LNCaP clone FGC (cell line): ENCODE measurements around the gene FLT4.
"Not testable (repeated sequence)": the region's sequence is repeated elsewhere in the genome, so short reads cannot be mapped to it uniquely, and the experiment has no call there.

Experiments used
- DNase-seq: peaks from one replicate; pipeline ENCODE4 v3.0.0-alpha.2; 2011; ENCODE audit warnings: low read depth
- H3K4me3 ChIP-seq: 2 replicates; pipeline ENCODE4 v1.5.1; 2011; ENCODE audit warnings: mild to moderate bottlenecking, low read depth, low read length, control low read depth
- CTCF ChIP-seq: IDR thresholded peaks from 2 replicates; pipeline ENCODE4 v1.5.1; 2012; ENCODE audit warnings: mild to moderate bottlenecking; ENCODE audit not compliant: control insufficient read depth, insufficient read depth; ENCODE audit errors: extremely low read depth

The FLT4 gene

DNA sequence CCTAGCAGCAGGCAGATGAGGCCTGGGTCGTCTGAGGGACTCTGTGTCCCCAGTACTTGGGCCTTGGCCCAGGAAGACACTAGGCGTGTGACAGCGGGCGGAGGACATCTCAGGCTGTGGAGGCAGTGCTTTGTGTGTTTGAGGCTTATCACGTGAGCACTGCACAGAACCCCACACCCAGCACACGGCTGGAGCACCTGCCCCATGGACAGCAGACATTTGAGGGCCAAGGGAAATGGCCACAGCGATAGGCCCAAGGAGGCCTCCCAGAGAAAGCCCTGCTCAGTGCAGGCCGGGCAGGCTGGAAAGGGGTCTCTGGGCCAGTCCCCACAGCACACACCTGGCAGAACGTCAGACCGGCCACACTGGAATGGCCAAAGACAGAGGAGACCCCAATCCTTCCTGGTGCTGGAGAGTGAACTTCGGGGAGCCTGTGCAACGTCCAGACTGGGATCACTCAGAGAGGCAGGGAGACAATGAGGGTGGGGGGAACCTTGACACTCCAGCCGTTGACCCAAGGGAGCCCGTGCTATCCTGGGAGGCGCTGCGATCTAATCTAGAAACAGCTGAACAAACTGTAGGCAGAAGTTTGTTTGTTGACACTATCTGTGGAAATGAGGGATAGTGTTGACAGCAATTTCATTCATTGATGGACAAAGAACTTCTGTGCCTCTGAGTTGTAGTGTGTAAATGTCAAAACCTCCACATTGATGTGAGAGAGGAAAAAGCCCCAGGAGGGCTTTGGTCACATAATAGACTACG, 19.6 kb upstream of the FLT4 start:
- TF ChIP-seq CTCF = no peak
- no peak overlapping the region for H3K4me3 ChIP-seq
- no peak for DNase-seq

GRCh38 chr5:180666812-180667211, 17.4 kb upstream of the FLT4 start:
- DNase-seq = no peak
- TF ChIP-seq CTCF = no peak
- no peak overlapping the region for H3K4me3 ChIP-seq

DNA sequence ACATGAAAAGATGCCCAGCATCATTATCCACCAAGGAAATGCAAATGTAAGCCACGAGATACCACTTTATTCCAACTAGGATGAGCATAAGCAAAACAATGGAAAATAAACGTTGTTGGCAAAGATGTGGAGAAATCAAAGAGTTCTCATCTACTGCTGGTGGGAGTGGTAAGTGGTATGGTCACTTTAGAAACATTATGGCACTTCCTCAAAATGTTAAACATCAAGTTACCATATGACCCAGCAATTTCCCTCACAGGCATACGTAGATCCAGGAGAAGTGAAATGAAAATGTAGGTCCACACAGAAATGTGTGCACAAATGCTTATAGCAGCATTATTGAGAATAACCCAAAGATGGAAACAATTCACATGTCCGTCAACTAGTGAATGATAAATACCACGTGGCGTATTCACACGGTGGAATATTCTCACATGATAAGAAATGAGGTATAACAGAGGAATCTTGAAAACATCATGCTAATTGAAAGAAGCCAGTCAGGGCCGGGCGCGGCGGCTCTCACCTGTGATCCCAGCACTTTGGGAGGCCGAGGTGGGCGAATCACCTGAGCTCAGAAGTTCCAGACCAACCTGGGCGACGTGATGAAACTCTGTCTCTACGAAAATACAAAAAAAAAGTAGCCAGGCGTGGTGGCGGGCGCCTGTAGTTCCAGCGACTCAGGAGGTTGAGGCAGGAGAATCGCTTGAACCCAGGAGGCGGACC, 16.4 kb upstream of the FLT4 start:
- DNase-seq = no peak
- no peak overlapping the region for H3K4me3 ChIP-seq
- no peak for TF ChIP-seq CTCF

GRCh38 chr5:180658774-180659564, 9.6 kb upstream of the FLT4 start:
- TF ChIP-seq CTCF = no peak
- no peak overlapping the region for H3K4me3 ChIP-seq
- no peak for DNase-seq

DNA sequence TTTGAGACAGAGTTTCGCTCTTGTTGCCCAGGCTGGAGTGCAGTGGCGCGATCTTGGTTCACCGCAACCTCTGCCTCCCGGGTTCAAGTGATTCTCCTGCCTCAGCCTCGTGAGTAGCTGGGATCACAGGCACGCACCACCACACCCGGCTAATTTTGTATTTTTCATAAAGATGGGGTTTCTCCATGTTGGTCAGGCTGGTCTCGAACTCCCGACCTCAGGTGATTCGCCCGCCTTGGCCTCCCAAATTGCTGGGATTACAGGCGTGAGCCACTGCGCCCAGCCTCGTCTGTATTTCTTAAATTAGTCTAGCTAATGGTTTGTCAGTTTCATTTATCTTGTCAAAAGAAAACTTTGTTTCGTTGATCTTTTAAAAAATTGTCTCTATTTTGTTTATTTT, 5.8 kb upstream of the FLT4 start:
- not testable (repeated sequence) for H3K4me3 ChIP-seq, DNase-seq

DNA sequence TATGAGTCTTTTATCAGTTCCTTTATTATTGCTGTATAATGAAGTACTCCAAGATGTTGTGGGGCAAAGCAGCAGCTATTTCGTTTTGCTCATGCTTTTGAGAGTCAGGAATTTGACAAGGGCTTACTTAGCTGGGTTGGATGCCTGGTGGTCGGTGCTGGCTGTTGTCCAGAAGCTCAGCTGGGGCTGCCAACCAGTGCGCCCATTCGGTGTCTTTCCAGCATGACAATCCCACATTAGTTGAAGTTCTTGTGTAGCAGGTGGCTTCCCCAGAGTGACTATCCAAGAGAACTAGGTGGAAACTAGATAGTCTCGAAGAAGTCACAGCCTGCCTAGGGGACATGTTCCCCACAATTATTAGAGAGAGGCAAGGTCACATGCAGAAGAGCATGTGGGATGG, 3.4 kb upstream of the FLT4 start:
- TF ChIP-seq CTCF = no peak

GRCh38 chr5:180652346-180652745, 2.9 kb upstream of the FLT4 start:
- no peak for TF ChIP-seq CTCF
- no peak for DNase-seq
- H3K4me3 ChIP-seq = no peak overlapping the region

More for the DNA sequence above, 3.4 kb upstream of the FLT4 start:
- DNase-seq = no peak
- no peak overlapping the region for H3K4me3 ChIP-seq
